HFFc6 (cell line): ENCODE results near the gene MRPL1. TPM values are rescaled to one million over a fixed set of nuclear protein-coding genes. Genes with fewer than 3 reads are reported as not detected.
"Not testable (repeated sequence)": the region's sequence is repeated elsewhere in the genome, so short reads cannot be mapped to it uniquely, and the experiment has no call there.

Experiments
- DNase-seq: peaks from one replicate; pipeline ENCODE4 v3.0.0-alpha.2; 2018
- H3K27ac Mint-ChIP-seq: 2 replicates; pipeline ENCODE4 v1.8.0; 2020; ENCODE audit warnings: mild to moderate bottlenecking, mixed read lengths
- H3K27me3 Mint-ChIP-seq: 2 replicates; pipeline ENCODE4 v1.8.0; 2021; ENCODE audit warnings: mild to moderate bottlenecking, moderate library complexity, mixed read lengths; ENCODE audit not compliant: insufficient read depth
- H3K36me3 Mint-ChIP-seq: 2 replicates; pipeline ENCODE4 v1.8.0; 2021; ENCODE audit warnings: low read depth, mixed read lengths
- H3K4me1 Mint-ChIP-seq: 2 replicates; pipeline ENCODE4 v1.8.0; 2020; ENCODE audit warnings: low read depth, mixed read lengths
- H3K4me3 Mint-ChIP-seq: 2 replicates; pipeline ENCODE4 v1.8.0; 2020; ENCODE audit warnings: mild to moderate bottlenecking, moderate library complexity, mixed read lengths
- H3K9me3 Mint-ChIP-seq: 2 replicates; pipeline ENCODE4 v1.8.0; 2020; ENCODE audit warnings: mild to moderate bottlenecking, mixed read lengths
- CTCF ChIP-seq: fragments of 200-600 bp; sonication (generic); IDR thresholded peaks from 2 replicates; pipeline ENCODE4 v1.5.0; 2021; ENCODE audit warnings: antibody characterized with exemption, mild to moderate bottlenecking
- total RNA-seq, 6 experiments: library from RNA; stranded (reverse); fragmentation: NEBNext Ultra II Directional; extraction: Animal tissue kit (Norgen Biotek cat#: 25700); gene quantifications; 2 replicates in 1 of 6; 3 replicates in 5 of 6; pipeline ENCODE4 v1.2.3, GENCODE V29; 2021

MRPL1 gene
- total RNA-seq, 6 experiments from 2014 or later = 29.2 to 48.8 (median 45.1) TPM

DNA sequence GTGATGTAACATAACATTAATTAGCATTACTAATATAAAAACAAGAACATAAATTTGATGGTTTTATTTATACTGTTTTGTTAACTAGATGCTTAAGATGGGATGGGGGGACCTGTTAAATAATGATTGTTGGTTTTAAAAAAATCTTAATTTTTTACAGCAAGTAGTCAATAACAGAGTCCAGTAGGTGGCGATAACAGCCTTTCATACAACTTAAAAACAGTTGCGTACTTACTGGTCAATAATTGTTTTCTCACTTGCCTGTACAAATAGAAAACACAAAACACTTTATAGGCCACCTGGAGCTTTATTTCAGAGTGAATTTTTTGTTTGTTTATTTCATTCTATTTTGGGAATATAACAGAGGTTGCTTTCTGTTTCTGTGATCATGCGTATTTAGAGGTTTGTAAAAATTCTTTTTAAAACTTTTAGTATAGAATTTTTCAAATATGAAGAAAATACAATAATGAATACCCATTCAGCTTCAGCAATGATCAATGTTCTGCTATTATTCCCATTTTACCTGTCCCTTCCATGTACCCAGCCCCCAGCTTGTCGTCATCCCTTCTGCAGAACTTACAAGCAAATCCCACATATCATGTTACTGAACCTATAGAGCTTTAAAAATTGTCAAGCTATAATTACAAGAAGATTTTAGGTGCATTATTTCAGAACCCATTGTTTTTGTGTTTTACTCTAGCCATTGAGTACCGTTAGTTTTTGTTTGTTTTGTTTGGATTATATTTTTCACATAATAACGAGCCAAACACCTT is 97.1 kb downstream of the MRPL1 start:
- DNase-seq = peak; percentile 48
- no peak overlapping the region for H3K27ac Mint-ChIP-seq

DNA sequence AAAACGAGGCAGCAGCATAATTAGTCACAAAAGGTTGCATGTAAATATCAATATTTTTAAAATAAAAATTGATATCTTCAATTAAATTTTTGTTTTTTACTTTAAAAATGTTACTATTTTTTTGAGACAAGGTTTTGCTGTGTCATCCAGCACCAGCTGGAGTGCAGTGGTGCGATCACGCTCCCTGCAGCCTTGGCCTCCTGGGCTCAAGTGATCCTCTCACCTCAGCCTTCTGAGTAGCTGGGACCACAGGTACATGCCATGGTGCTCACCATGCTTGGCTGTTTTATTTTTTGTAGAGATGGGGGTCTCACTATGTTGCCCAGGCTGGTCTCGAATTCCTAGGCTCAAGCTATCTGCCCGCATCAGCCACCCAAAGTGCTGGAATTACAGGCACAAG is 97.7 kb downstream of the MRPL1 start:
- DNase-seq = no peak
- Mint-ChIP-seq H3K36me3 (no peaks in the 10 kb centered on the region), H3K9me3 (no peaks in the 10 kb centered on the region), H3K4me1 (peaks cover 10% of the 10 kb centered on the region), H3K4me3 (no peak overlapping the region), H3K27me3 (no peaks in the 10 kb centered on the region), H3K27ac (no peak overlapping the region)
- TF ChIP-seq CTCF = no peak

More for the DNA sequence above, 97.1 kb downstream of the MRPL1 start:
- peaks cover 10% of the 10 kb centered on the region for H3K4me1 Mint-ChIP-seq
- H3K4me3 Mint-ChIP-seq = no peak overlapping the region
- peaks cover 2% of the 10 kb centered on the region; the same call in 1 of the 2 replicates for H3K36me3 Mint-ChIP-seq
- peak; percentile 85 for TF ChIP-seq CTCF
- no peaks in the 10 kb centered on the region for H3K9me3 Mint-ChIP-seq
- no peaks in the 10 kb centered on the region for H3K27me3 Mint-ChIP-seq

- Mint-ChIP-seq H3K9me3 (no peaks in the 10 kb centered on the region), H3K27ac (no peak overlapping the region), H3K36me3 (no peaks in the 10 kb centered on the region; the same call in 1 of the 2 replicates), H3K4me1 (no peaks in the 10 kb centered on the region), H3K27me3 (peaks cover 2% of the 10 kb centered on the region; the same call in 1 of the 2 replicates), H3K4me3 (no peak overlapping the region)
- TF ChIP-seq CTCF = no peak
- DNase-seq = no peak
Measured at GRCh38 chr4:77963004-77963403, 100.4 kb downstream of the MRPL1 start.

DNA sequence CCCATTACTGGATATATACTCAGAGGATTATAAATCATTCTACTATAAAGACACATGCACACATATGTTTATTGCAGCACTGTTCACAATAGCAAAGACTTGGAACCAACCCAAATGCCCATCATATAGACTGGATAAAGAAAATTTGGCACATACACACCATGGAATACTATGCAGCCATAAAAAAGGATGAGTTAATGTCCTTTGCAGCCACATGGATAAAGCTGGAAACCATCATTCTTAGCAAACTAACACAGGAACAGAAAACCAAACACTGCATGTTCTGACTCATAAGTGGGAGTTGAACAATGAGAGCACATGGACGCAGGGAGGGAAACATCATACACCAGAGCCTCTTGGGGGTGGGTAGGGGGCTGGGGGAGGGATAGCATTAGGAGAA is 111.0 kb downstream of the MRPL1 start:
- not testable (repeated sequence) for H3K4me1 Mint-ChIP-seq, H3K27ac Mint-ChIP-seq, H3K4me3 Mint-ChIP-seq, H3K27me3 Mint-ChIP-seq, H3K36me3 Mint-ChIP-seq, DNase-seq, H3K9me3 Mint-ChIP-seq

DNA sequence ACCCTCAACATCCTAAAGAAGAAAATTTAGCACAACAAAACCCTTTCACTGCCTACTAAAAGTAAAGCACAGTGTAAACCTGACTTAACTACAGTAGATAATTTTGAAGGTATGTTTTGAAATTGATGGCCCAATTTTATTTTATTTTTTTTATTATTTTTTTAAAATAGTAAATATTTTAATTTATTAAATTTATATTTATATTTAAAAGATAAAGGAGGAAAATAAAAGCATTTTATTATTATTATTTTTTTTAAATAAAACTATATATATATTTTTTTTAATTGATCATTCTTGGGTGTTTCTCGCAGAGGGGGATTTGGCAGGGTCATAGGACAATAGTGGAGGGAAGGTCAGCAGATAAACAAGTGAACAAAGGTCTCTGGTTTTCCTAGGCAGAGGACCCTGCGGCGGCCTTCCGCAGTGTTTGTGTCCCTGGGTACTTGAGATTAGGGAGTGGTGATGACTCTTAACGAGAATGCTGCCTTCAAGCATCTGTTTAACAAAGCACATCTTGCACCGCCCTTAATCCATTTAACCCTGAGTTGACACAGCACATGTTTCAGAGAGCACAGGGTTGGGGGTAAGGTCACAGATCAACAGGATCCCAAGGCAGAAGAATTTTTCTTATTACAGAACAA is 120.4 kb downstream of the MRPL1 start:
- H3K27ac Mint-ChIP-seq, H3K27me3 Mint-ChIP-seq, DNase-seq, H3K9me3 Mint-ChIP-seq, H3K36me3 Mint-ChIP-seq, H3K4me1 Mint-ChIP-seq, H3K4me3 Mint-ChIP-seq: not testable (repeated sequence)

GRCh38 chr4:77983612-77984311 is 121.1 kb downstream of the MRPL1 start:
- not testable (repeated sequence) for H3K36me3 Mint-ChIP-seq, H3K4me1 Mint-ChIP-seq, H3K27ac Mint-ChIP-seq, DNase-seq, H3K27me3 Mint-ChIP-seq, H3K4me3 Mint-ChIP-seq, H3K9me3 Mint-ChIP-seq

DNA sequence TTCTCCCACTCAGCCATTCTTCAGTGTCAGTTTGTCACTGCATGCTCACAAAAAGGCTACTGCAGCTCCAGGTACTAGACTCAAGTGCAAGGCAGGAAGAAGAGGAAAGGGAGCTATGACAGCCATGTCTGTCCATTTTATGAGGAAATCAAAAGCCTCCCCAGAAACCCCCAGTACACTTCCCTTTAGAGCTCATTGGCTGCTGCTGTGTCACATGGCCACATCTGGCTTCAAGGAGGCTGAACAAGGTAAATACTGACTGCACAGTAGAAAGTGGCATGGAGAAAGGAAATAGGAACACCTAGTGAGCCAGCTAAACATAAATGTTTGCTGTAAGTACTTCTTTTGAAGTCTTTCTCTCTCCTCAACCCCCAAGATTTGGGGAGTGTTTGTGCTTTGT is 127.3 kb downstream of the MRPL1 start:
- no peak for TF ChIP-seq CTCF
- H3K4me3 Mint-ChIP-seq = no peak overlapping the region
- H3K27me3 Mint-ChIP-seq = peaks cover 7% of the 10 kb centered on the region
- H3K27ac Mint-ChIP-seq = no peak overlapping the region
- peaks cover 6% of the 10 kb centered on the region; the same call in 1 of the 2 replicates for H3K4me1 Mint-ChIP-seq
- H3K9me3 Mint-ChIP-seq = peaks cover 3% of the 10 kb centered on the region; the same call in 1 of the 2 replicates
- H3K36me3 Mint-ChIP-seq = no peaks in the 10 kb centered on the region
- DNase-seq = no peak
